Stomach smooth muscle (tissue), 2 donors: Measurements from ENCODE around the gene ZNF138.

Source experiments
- H3K27ac ChIP-seq: one replicate; pipeline ENCODE4 v1.7.0; 2013; ENCODE audit warnings: mild to moderate bottlenecking, low read length, inconsistent platforms
- H3K27me3 ChIP-seq, 2 donors: one replicate each; pipeline ENCODE4 v1.7.0; 2013; ENCODE audit warnings: low read length in 2 of 2; ENCODE audit not compliant: insufficient read depth in 2 of 2, control insufficient read depth in 1 of 2
- H3K36me3 ChIP-seq, 2 donors: one replicate each; pipeline ENCODE4 v1.7.0; 2013; ENCODE audit warnings: low read length in 2 of 2; ENCODE audit not compliant: control insufficient read depth in 2 of 2, insufficient read depth in 2 of 2
- H3K4me1 ChIP-seq: one replicate; pipeline ENCODE4 v1.7.0; 2013; ENCODE audit warnings: low read length; ENCODE audit not compliant: control insufficient read depth, insufficient read depth
- H3K4me3 ChIP-seq, 2 donors: one replicate each; pipeline ENCODE4 v1.7.0; 2013; ENCODE audit warnings: low read length in 2 of 2
- H3K9ac ChIP-seq, 2 donors: one replicate each; pipeline ENCODE4 v1.7.0; 2013; ENCODE audit warnings: low read length in 2 of 2, mild to moderate bottlenecking in 1 of 2
- H3K9me3 ChIP-seq, 2 donors: one replicate each; pipeline ENCODE4 v1.7.0; 2013; ENCODE audit warnings: low read length in 2 of 2; ENCODE audit not compliant: control insufficient read depth in 2 of 2
- donor health status: healthy.
- donor health status: Pancreatic carcinoma.

Gene ZNF138

DNA sequence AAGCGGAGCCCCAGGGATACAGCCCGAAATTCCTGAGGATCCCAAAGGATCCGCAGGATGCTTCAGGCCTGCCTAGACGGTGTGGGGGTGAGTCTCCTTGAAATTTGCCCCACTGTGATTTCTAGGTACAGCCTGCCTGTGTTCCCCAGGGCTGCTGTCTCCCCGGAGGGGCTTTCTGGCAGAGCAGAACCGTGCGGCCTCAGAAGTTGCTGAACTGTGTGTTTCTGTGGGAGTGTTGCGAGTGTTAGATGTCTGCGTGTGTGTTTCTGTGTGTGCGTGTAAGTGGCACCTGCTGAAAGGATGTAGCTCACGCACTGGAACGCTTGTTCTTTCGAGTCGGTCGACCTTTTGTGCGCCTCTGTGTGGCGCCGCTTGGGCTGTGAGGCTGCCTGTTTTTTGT lies 81.0 kb downstream of the ZNF138 start:
- Histone ChIP-seq H3K27me3 (peaks cover 0 to 7% of the 10 kb centered on the region in 2 donors), H3K9ac (no peak overlapping the region), H3K9me3 (no peaks in the 10 kb centered on the region)

DNA sequence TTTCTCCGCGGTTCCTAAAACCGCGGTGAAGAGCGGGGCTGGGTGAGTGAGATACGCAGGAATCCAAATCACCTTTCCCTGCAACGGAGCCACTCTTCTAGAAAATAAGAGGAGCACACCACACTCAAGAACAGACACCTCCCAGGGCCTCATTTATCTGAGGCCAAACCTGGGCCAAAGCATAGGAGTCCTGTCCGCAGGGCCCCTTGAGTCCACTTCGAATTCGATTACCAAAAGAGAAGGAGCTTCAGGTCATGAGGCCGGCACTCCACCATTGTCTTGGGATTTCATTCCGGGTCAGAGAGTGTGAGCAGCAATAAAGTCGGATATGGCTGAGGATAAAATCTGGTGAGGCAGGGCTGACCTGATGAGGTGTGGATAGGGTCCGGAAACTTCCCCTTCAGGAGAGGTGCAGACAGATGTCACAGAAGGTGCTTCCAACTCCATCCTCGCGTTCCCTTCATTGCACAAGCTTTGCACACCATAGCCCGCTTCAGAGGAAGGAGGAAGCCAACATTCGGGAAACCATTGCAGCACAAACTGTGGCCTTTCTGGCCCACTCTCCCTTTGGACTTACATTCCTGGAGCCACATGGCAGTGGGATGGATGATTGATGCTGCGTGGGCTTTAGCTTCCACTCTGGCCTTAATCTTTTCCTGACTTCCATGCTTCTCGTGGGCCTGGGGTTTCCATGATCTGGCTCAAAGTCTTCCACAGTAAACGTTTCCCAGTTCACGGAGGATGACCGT lies 81.6 kb downstream of the ZNF138 start:
- H3K4me1 ChIP-seq, result peaks cover 11% of the 10 kb centered on the region
- H3K9me3 ChIP-seq, result no peaks in the 10 kb centered on the region
- H3K27ac ChIP-seq, result no peak overlapping the region
- peaks cover 0 to 5% of the 10 kb centered on the region in 2 donors for H3K27me3 ChIP-seq
- H3K9ac ChIP-seq, result no peak overlapping the region
- no peak overlapping the region for H3K4me3 ChIP-seq
- H3K36me3 ChIP-seq, result no peaks in the 10 kb centered on the region

More for the DNA sequence above, 81.0 kb downstream of the ZNF138 start:
- Histone ChIP-seq H3K4me1 (peaks cover 11% of the 10 kb centered on the region), H3K4me3 (no peak overlapping the region), H3K27ac (no peak overlapping the region), H3K36me3 (no peaks in the 10 kb centered on the region)

GRCh38 chr7:64876792-64877713 lies 82.8 kb downstream of the ZNF138 start:
- no peak overlapping the region for H3K27ac ChIP-seq

GRCh38 chr7:64877714-64878610 lies 83.7 kb downstream of the ZNF138 start:
- H3K27me3 ChIP-seq, result peaks cover 0 to 2% of the 10 kb centered on the region in 2 donors
- H3K9me3 ChIP-seq, result no peaks in the 10 kb centered on the region
- peaks cover 30% of the 10 kb centered on the region for H3K4me1 ChIP-seq
- no peak overlapping the region for H3K27ac ChIP-seq
- H3K9ac ChIP-seq, result peak overlapping the region; percentile 64 to 71
- peak overlapping the region; percentile 78 for H3K4me3 ChIP-seq
- H3K36me3 ChIP-seq, result no peaks in the 10 kb centered on the region

More at GRCh38 chr7:64876792-64877713, 82.8 kb downstream of the ZNF138 start:
- Histone ChIP-seq H3K4me1 (peaks cover 22% of the 10 kb centered on the region), H3K4me3 (peak overlapping the region; percentile 78), H3K27me3 (peaks cover 0 to 2% of the 10 kb centered on the region in 2 donors), H3K9me3 (no peaks in the 10 kb centered on the region), H3K9ac (peak overlapping the region; percentile 64 to 71), H3K36me3 (no peaks in the 10 kb centered on the region)

GRCh38 chr7:64878684-64879083 lies 84.5 kb downstream of the ZNF138 start:
- H3K9me3 ChIP-seq, result no peaks in the 10 kb centered on the region
- H3K27me3 ChIP-seq, result peaks cover 0 to 2% of the 10 kb centered on the region in 2 donors
- H3K4me1 ChIP-seq, result peaks cover 32% of the 10 kb centered on the region
- H3K36me3 ChIP-seq, result no peaks in the 10 kb centered on the region
- H3K9ac ChIP-seq, result no peak overlapping the region
- no peak overlapping the region for H3K27ac ChIP-seq
- H3K4me3 ChIP-seq, result no peak overlapping the region

DNA sequence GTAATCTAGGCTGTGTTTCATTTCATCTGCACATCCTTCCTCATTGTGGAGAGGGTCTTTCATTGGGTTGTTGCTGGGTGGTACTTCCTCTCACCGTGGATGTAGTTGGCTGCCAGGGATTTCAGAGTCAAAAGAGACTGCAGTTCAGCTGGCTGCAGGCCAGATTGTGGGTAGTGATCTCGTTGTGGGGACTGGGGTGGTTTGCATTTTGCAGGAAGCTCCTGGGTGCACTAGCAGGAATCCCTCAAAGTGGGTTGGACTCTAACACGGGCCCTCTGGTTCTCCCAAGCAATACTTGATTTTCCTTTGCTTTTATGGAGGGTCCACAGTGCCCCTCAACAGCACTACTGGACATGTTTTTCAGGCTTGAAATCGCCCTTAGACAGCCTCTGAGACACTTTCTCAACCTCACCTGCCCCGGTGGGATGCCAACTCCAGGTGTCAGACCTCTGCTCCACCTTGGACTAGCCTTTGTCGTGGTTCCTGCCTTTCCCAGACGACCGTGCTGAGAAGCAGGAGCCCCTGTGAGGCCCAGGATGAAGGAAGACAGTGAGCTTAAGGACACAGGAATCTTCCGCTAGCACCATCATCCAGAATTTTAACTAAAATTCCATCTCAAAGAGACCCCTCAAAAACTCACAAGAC lies 85.0 kb downstream of the ZNF138 start:
- peaks cover 0 to 2% of the 10 kb centered on the region in 2 donors for H3K27me3 ChIP-seq
- no peak overlapping the region for H3K9ac ChIP-seq
- no peak overlapping the region for H3K27ac ChIP-seq
- H3K9me3 ChIP-seq, result no peaks in the 10 kb centered on the region
- H3K4me3 ChIP-seq, result no peak overlapping the region
- no peaks in the 10 kb centered on the region for H3K36me3 ChIP-seq
- H3K4me1 ChIP-seq, result peaks cover 32% of the 10 kb centered on the region

DNA sequence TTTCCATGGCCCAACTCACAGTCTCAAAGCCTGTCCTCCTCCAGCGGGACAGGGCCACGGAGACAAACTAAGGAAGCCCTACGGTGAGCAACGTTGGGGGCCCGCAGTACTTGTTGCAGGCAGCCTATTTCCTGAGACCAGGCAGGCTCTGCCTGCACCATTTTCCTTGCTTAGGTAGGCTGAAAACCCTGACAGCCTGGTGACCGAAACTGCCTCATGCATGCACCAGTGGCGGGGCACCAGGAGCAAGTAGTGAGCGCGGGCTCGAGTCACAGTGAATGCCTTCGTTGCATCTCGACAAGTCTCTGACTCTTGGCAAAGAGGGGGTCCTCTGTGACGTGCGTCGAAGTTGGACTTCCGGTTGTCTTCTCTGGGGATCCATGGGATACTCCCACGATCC lies 85.6 kb downstream of the ZNF138 start:
- H3K36me3 ChIP-seq, result no peaks in the 10 kb centered on the region
- H3K9me3 ChIP-seq, result no peaks in the 10 kb centered on the region

DNA sequence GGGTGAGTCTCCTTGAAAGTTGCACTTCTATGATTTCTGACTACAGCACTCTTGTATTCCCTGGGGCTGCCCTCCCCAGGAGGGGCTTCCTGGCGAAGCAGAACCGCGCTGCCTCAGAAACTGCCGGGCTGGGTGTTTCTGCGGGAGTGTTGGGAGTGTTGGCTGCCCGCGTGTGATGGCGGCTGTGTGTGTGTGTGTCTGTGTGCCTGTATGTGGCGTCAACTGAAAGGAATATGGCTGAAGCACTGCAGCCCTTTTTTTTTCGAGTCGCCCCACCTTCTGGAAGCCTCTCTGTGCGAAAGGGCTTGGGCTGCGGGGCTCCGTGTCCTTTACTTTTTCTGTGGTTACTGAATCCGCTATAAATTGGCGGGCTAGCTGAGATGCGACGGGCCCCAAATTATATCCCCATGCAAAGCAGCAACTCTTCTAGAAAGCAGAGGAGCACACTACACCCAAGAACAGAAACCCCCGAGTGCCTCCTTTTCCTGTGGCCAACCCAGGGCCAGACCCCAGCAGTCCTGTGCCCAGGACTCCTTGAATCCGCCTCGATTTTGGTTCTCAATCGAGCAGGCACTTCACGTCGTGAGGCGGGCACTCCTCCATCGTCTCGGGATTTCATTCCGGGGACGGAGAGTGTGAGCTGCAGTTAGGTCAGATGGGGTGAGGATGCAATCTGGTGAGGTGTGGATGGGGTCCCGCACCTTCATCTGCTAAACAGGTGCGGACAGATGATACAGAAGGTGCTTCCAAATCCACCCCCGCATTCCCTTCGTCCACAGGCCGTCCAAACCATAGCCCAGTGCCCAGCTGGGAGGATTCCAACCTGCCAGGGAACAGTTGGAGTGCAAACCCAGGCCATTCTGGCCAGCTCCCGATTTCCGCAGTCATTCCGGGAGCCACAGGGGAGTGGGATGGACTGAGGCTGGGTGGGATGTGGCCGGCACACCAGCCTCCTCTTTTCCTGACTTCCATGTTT lies 86.4 kb downstream of the ZNF138 start:
- H3K4me1 ChIP-seq, result peaks cover 32% of the 10 kb centered on the region
- H3K36me3 ChIP-seq, result no peaks in the 10 kb centered on the region
- H3K9ac ChIP-seq, result no peak overlapping the region
- H3K4me3 ChIP-seq, result no peak overlapping the region
- H3K9me3 ChIP-seq, result no peaks in the 10 kb centered on the region
- H3K27me3 ChIP-seq, result no peaks in the 10 kb centered on the region
- H3K27ac ChIP-seq, result no peak overlapping the region

More for the DNA sequence above, 85.6 kb downstream of the ZNF138 start:
- Histone ChIP-seq H3K9ac (no peak overlapping the region), H3K4me3 (no peak overlapping the region), H3K4me1 (peaks cover 32% of the 10 kb centered on the region), H3K27ac (no peak overlapping the region), H3K27me3 (peaks cover 0 to 2% of the 10 kb centered on the region in 2 donors)
